WI38 (cell line): ENCODE measurements around the gene SFT2D3.

Experiments
- H3K4me3 ChIP-seq: 2 replicates; pipeline ENCODE4 v1.5.1; 2011; ENCODE audit warnings: low read depth, mild to moderate bottlenecking, control low read depth, low read length
- CTCF ChIP-seq: IDR thresholded peaks from 2 replicates; pipeline ENCODE4 v1.5.1; 2012; ENCODE audit warnings: low read depth, mild to moderate bottlenecking, control low read depth, low read length

The SFT2D3 gene

GRCh38 chr2:127673291-127674069 lies 27.8 kb upstream of the SFT2D3 start:
- H3K4me3 ChIP-seq, result peak overlapping the region; percentile 79
- no peak for TF ChIP-seq CTCF

- no peak for TF ChIP-seq CTCF
- H3K4me3 ChIP-seq, result peak overlapping the region; percentile 79
These were observed 26.8 kb upstream of the SFT2D3 start for GRCh38 chr2:127674241-127675209.

GRCh38 chr2:127675331-127676261 lies 25.7 kb upstream of the SFT2D3 start, which contains the start of gene LIMS2:
Gene LIMS2, minus strand, starts transcription at chr2:127675530. Its CDS starts 506 bp downstream, at chr2:127675024.
- H3K4me3 ChIP-seq, result peak within 1 kb of the TSS; percentile 79
- no peak for TF ChIP-seq CTCF

DNA sequence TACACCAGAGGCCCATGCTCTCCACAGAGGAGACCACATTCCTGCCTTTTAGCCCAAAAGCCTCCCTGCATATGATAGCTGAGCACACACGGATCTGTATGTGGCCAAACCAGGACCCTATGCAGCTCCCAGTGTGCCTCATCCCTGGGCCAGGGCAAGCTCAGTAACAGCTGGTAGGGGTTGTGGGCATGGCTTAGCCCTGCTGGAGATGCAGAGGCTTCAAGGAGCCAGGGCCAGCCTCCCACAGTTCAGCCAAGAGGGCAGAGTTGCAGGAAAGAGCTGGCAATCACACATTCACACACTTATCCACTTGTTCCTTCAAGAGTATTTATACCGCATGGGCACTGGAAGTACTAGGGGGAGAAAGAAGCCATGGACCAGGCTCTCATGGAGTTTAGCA lies 24.4 kb upstream of the SFT2D3 start:
- TF ChIP-seq CTCF, result no peak
- no peak overlapping the region for H3K4me3 ChIP-seq

GRCh38 chr2:127678531-127678930 lies 22.8 kb upstream of the SFT2D3 start:
- no peak for TF ChIP-seq CTCF
- no peak overlapping the region for H3K4me3 ChIP-seq

DNA sequence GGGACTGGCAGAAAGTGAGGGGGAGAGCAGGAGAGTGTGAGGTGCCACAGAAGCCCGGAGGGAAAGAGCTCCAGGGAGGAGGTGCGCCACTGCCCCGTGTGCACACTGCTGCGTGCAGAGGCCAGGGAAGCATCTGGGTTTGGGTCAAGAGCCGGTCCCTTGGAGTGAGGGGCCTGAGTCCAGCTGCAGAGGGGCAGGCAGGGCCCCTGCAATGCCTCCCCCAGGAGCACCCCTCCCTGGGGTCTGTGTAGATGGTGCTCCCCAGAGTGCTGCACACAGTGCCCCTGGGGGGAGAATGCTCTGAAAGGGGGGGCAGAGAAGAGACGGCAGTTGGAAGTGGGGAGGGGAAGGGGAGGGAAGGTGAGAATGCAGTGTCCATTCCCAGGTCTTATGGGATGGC lies 22.3 kb upstream of the SFT2D3 start:
- no peak overlapping the region for H3K4me3 ChIP-seq
- TF ChIP-seq CTCF, result no peak
